ENCODE data around the gene RND3. TPM values are rescaled to one million over a fixed set of nuclear protein-coding genes. Genes with fewer than 3 reads are reported as not detected.

RND3 gene
- total and polyA plus RNA-seq, 2 experiments from 2014 or later, result 199 to 271 TPM

- Histone ChIP-seq H3K36me3 (ENCODE audit: low read depth) (no peaks in the 10 kb centered on the region), H2AFZ (no peak overlapping the region), H3K27me3 (replicated peaks; ENCODE audit: insufficient read depth) (no peaks in the 10 kb centered on the region), H3K79me2 (ENCODE audit: insufficient read depth) (no peaks in the 10 kb centered on the region), H3K9me2 (ENCODE audit: insufficient read depth) (no peaks in the 10 kb centered on the region), H4K20me1 (ENCODE audit: insufficient read depth) (no peaks in the 10 kb centered on the region), H3K9ac (no peak overlapping the region), H3K27ac (no peak overlapping the region), H3K4me3 (no peak overlapping the region), H3K9me3 (ENCODE audit: low read depth) (no peaks in the 10 kb centered on the region), H3K4me2 (ENCODE audit: unreplicated experiment) (no peak overlapping the region), H3K4me1 (ENCODE audit: insufficient read depth) (no peaks in the 10 kb centered on the region), H3F3A (ENCODE audit: insufficient read depth) (no peaks in the 10 kb centered on the region)
- TF ChIP-seq EZH2phosphoT487 (IDR thresholded peaks at IDR 0.05; ENCODE audit: insufficient read depth, low read depth) (no peak), EZH2 (IDR thresholded peaks at IDR 0.05; ENCODE audit: insufficient read depth, poor library complexity, severe bottlenecking) (no peak)
- in situ Hi-C loops (cut with MboI), result no loop called here
- no peak for DNase-seq
- WGBS, 2 experiments (ENCODE audit: low coverage in 1 of 2, low lambda C conversion rate in 2 of 2, missing lambda C conversion rate in 2 of 2), result 9 to 14% methylated on average over 2 of the region's 2 CpGs
Measured at GRCh38 chr2:150441784-150442183, 45.7 kb downstream of the RND3 start.

- no peaks in the 10 kb centered on the region for H4K20me1 ChIP-seq (ENCODE audit: insufficient read depth)
- DNase-seq, result no peak
- no peak overlapping the region for H3K9ac ChIP-seq
- no peak overlapping the region for H3K4me3 ChIP-seq
- in situ Hi-C loops (cut with MboI), result no loop called here
- H3K27ac ChIP-seq, result no peak overlapping the region
- H2AFZ ChIP-seq, result no peak overlapping the region
- no peaks in the 10 kb centered on the region for H3K79me2 ChIP-seq (ENCODE audit: insufficient read depth)
- H3K4me1 ChIP-seq (ENCODE audit: insufficient read depth), result no peaks in the 10 kb centered on the region
- TF ChIP-seq EZH2phosphoT487 (IDR thresholded peaks at IDR 0.05; ENCODE audit: insufficient read depth, low read depth), result no peak
- TF ChIP-seq EZH2 (IDR thresholded peaks at IDR 0.05; ENCODE audit: insufficient read depth, poor library complexity, severe bottlenecking), result no peak
- H3K27me3 ChIP-seq (replicated peaks; ENCODE audit: insufficient read depth), result no peaks in the 10 kb centered on the region
- H3K9me2 ChIP-seq (ENCODE audit: insufficient read depth), result no peaks in the 10 kb centered on the region
- no peak overlapping the region for H3K4me2 ChIP-seq (ENCODE audit: unreplicated experiment)
- H3K9me3 ChIP-seq (ENCODE audit: low read depth), result no peaks in the 10 kb centered on the region
- WGBS, 2 experiments (ENCODE audit: low coverage in 1 of 2, low lambda C conversion rate in 2 of 2, missing lambda C conversion rate in 2 of 2), result 28 to 37% methylated on average over 2 of the region's 2 CpGs
- no peaks in the 10 kb centered on the region for H3F3A ChIP-seq (ENCODE audit: insufficient read depth)
- H3K36me3 ChIP-seq (ENCODE audit: low read depth), result no peaks in the 10 kb centered on the region
Measured at GRCh38 chr2:150441226-150441625, 46.2 kb downstream of the RND3 start.

GRCh38 chr2:150438654-150439053 is 48.8 kb downstream of the RND3 start:
- H3K4me3 ChIP-seq, result no peak overlapping the region
- DNase-seq, result no peak
- no peaks in the 10 kb centered on the region for H3K79me2 ChIP-seq (ENCODE audit: insufficient read depth)
- TF ChIP-seq EZH2 (IDR thresholded peaks at IDR 0.05; ENCODE audit: insufficient read depth, poor library complexity, severe bottlenecking) (no peak), EZH2phosphoT487 (IDR thresholded peaks at IDR 0.05; ENCODE audit: insufficient read depth, low read depth) (no peak)
- no peaks in the 10 kb centered on the region for H4K20me1 ChIP-seq (ENCODE audit: insufficient read depth)
- H3K9me2 ChIP-seq (ENCODE audit: insufficient read depth), result no peaks in the 10 kb centered on the region
- 93 to 95% methylated on average over 2 of the region's 2 CpGs for WGBS, 2 experiments (ENCODE audit: low coverage in 1 of 2, low lambda C conversion rate in 2 of 2, missing lambda C conversion rate in 2 of 2)
- no peak overlapping the region for H3K4me2 ChIP-seq (ENCODE audit: unreplicated experiment)
- H3K27me3 ChIP-seq (replicated peaks; ENCODE audit: insufficient read depth), result no peaks in the 10 kb centered on the region
- in situ Hi-C loops (cut with MboI), result no loop called here
- no peak overlapping the region for H3K27ac ChIP-seq
- no peaks in the 10 kb centered on the region for H3K4me1 ChIP-seq (ENCODE audit: insufficient read depth)
- no peak overlapping the region for H2AFZ ChIP-seq
- no peaks in the 10 kb centered on the region for H3K36me3 ChIP-seq (ENCODE audit: low read depth)
- H3F3A ChIP-seq (ENCODE audit: insufficient read depth), result no peaks in the 10 kb centered on the region
- H3K9me3 ChIP-seq (ENCODE audit: low read depth), result no peaks in the 10 kb centered on the region
- H3K9ac ChIP-seq, result no peak overlapping the region

- no peaks in the 10 kb centered on the region for H3K36me3 ChIP-seq (ENCODE audit: low read depth)
- H3K27ac ChIP-seq, result no peak overlapping the region
- H3F3A ChIP-seq (ENCODE audit: insufficient read depth), result no peaks in the 10 kb centered on the region
- no peaks in the 10 kb centered on the region for H3K9me3 ChIP-seq (ENCODE audit: low read depth)
- H3K4me3 ChIP-seq, result no peak overlapping the region
- WGBS, 2 experiments (ENCODE audit: low coverage in 1 of 2, low lambda C conversion rate in 2 of 2, missing lambda C conversion rate in 2 of 2), result 89 to 96% methylated on average over 2 of the region's 2 CpGs
- H3K79me2 ChIP-seq (ENCODE audit: insufficient read depth), result no peaks in the 10 kb centered on the region
- TF ChIP-seq EZH2 (IDR thresholded peaks at IDR 0.05; ENCODE audit: insufficient read depth, poor library complexity, severe bottlenecking) (no peak), EZH2phosphoT487 (IDR thresholded peaks at IDR 0.05; ENCODE audit: insufficient read depth, low read depth) (no peak)
- H3K4me2 ChIP-seq (ENCODE audit: unreplicated experiment), result no peak overlapping the region
- H2AFZ ChIP-seq, result no peak overlapping the region
- in situ Hi-C loops (cut with MboI), result no loop called here
- no peaks in the 10 kb centered on the region for H3K4me1 ChIP-seq (ENCODE audit: insufficient read depth)
- no peak overlapping the region for H3K9ac ChIP-seq
- DNase-seq, result no peak
- no peaks in the 10 kb centered on the region for H3K27me3 ChIP-seq (replicated peaks; ENCODE audit: insufficient read depth)
- no peaks in the 10 kb centered on the region for H3K9me2 ChIP-seq (ENCODE audit: insufficient read depth)
- H4K20me1 ChIP-seq (ENCODE audit: insufficient read depth), result no peaks in the 10 kb centered on the region
Measured at GRCh38 chr2:150438041-150438440, 49.4 kb downstream of the RND3 start.

- Histone ChIP-seq H3K9me2 (ENCODE audit: insufficient read depth) (no peaks in the 10 kb centered on the region), H3K9me3 (ENCODE audit: low read depth) (no peaks in the 10 kb centered on the region), H3K27me3 (replicated peaks; ENCODE audit: insufficient read depth) (no peaks in the 10 kb centered on the region), H3K4me2 (ENCODE audit: unreplicated experiment) (no peak overlapping the region), H3K4me3 (no peak overlapping the region), H3K36me3 (ENCODE audit: low read depth) (no peaks in the 10 kb centered on the region), H4K20me1 (ENCODE audit: insufficient read depth) (no peaks in the 10 kb centered on the region), H2AFZ (no peak overlapping the region), H3K9ac (no peak overlapping the region), H3K27ac (no peak overlapping the region), H3F3A (ENCODE audit: insufficient read depth) (no peaks in the 10 kb centered on the region), H3K4me1 (ENCODE audit: insufficient read depth) (no peaks in the 10 kb centered on the region), H3K79me2 (ENCODE audit: insufficient read depth) (no peaks in the 10 kb centered on the region)
- in situ Hi-C loops (cut with MboI), result no loop called here
- no peak for DNase-seq
- 68 to 72% methylated on average over 3 of the region's 3 CpGs for WGBS, 2 experiments (ENCODE audit: low coverage in 1 of 2, low lambda C conversion rate in 2 of 2, missing lambda C conversion rate in 2 of 2)
- no peak for TF ChIP-seq EZH2 (IDR thresholded peaks at IDR 0.05; ENCODE audit: insufficient read depth, poor library complexity, severe bottlenecking)
Measured at GRCh38 chr2:150432312-150432625, 55.2 kb downstream of the RND3 start.
